ENCODE results near the gene IFIT1B. TPM values are rescaled to one million over a fixed set of nuclear protein-coding genes. Genes with fewer than 3 reads are reported as not detected.
"Not testable (repeated sequence)": the region's sequence is repeated elsewhere in the genome, so short reads cannot be mapped to it uniquely, and the experiment has no call there.

Gene IFIT1B
- total RNA-seq, 2 donors from 2014 or later, result not detected

- no peak overlapping the region for H3K27ac Mint-ChIP-seq
- H3K27me3 Mint-ChIP-seq, result no peaks in the 10 kb centered on the region
- H3K4me1 Mint-ChIP-seq, result no peaks in the 10 kb centered on the region
- no peaks in the 10 kb centered on the region for H3K9me3 Mint-ChIP-seq
- H3K36me3 Mint-ChIP-seq (ENCODE audit: low read depth), result no peaks in the 10 kb centered on the region
- H3K4me3 Mint-ChIP-seq, result no peak overlapping the region
- ATAC-seq (replicated peaks), result no peak
Observed at GRCh38 chr10:89384474-89385340, 6.9 kb downstream of the IFIT1B start.

GRCh38 chr10:89388806-89389205 lies 10.9 kb downstream of the IFIT1B start:
- Mint-ChIP-seq H3K4me1 (peaks cover 8% of the 10 kb centered on the region), H3K27ac (no peak overlapping the region), H3K27me3 (no peaks in the 10 kb centered on the region)

GRCh38 chr10:89389254-89389653 lies 11.4 kb downstream of the IFIT1B start:
- no peak overlapping the region for H3K4me3 Mint-ChIP-seq
- H3K27me3 Mint-ChIP-seq, result no peaks in the 10 kb centered on the region
- H3K27ac Mint-ChIP-seq, result no peak overlapping the region
- peaks cover 8% of the 10 kb centered on the region for H3K4me1 Mint-ChIP-seq
- H3K9me3 Mint-ChIP-seq, result no peaks in the 10 kb centered on the region
- no peak for ATAC-seq (replicated peaks)
- H3K36me3 Mint-ChIP-seq (ENCODE audit: low read depth), result no peaks in the 10 kb centered on the region

More at GRCh38 chr10:89388806-89389205, 10.9 kb downstream of the IFIT1B start:
- Mint-ChIP-seq H3K9me3 (no peaks in the 10 kb centered on the region), H3K36me3 (ENCODE audit: low read depth) (no peaks in the 10 kb centered on the region), H3K4me3 (no peak overlapping the region)
- ATAC-seq (replicated peaks), result no peak

GRCh38 chr10:89390476-89391225 lies 12.8 kb downstream of the IFIT1B start:
- Mint-ChIP-seq H3K9me3 (no peaks in the 10 kb centered on the region), H3K4me1 (peaks cover 8% of the 10 kb centered on the region), H3K27me3 (no peaks in the 10 kb centered on the region), H3K27ac (no peak overlapping the region), H3K36me3 (ENCODE audit: low read depth) (no peaks in the 10 kb centered on the region), H3K4me3 (no peak overlapping the region)
- ATAC-seq (replicated peaks), result no peak

GRCh38 chr10:89391226-89391576 lies 13.3 kb downstream of the IFIT1B start:
- not testable (repeated sequence) for H3K36me3 Mint-ChIP-seq (ENCODE audit: low read depth); ATAC-seq (replicated peaks); H3K4me1 Mint-ChIP-seq; H3K27ac Mint-ChIP-seq; H3K9me3 Mint-ChIP-seq; H3K4me3 Mint-ChIP-seq; H3K27me3 Mint-ChIP-seq

GRCh38 chr10:89391907-89392756 lies 14.3 kb downstream of the IFIT1B start, which contains the start of gene IFIT1:
Gene IFIT1, plus strand, starts transcription at chr10:89392623. Its CDS starts 90 bp downstream, at chr10:89392713.
- Mint-ChIP-seq H3K27me3 (no peaks in the 10 kb centered on the region), H3K4me1 (peaks cover 8% of the 10 kb centered on the region), H3K9me3 (no peaks in the 10 kb centered on the region), H3K27ac (peak within 1 kb of the TSS; percentile 51), H3K36me3 (ENCODE audit: low read depth) (no peaks in the 10 kb centered on the region), H3K4me3 (peak within 1 kb of the TSS; percentile 78)
- ATAC-seq (replicated peaks), result peak; percentile 84

GRCh38 chr10:89392974-89393373 lies 15.1 kb downstream of the IFIT1B start:
- no peaks in the 10 kb centered on the region for H3K27me3 Mint-ChIP-seq
- peak overlapping the region; percentile 51 for H3K27ac Mint-ChIP-seq
- ATAC-seq (replicated peaks), result peak; percentile 49
- no peaks in the 10 kb centered on the region for H3K9me3 Mint-ChIP-seq
- H3K4me1 Mint-ChIP-seq, result peaks cover 8% of the 10 kb centered on the region
- H3K36me3 Mint-ChIP-seq (ENCODE audit: low read depth), result no peaks in the 10 kb centered on the region
- H3K4me3 Mint-ChIP-seq, result peak overlapping the region; percentile 78

- H3K36me3 Mint-ChIP-seq (ENCODE audit: low read depth), result no peaks in the 10 kb centered on the region
- H3K4me1 Mint-ChIP-seq, result peaks cover 8% of the 10 kb centered on the region
- no peak overlapping the region for H3K4me3 Mint-ChIP-seq
- H3K27ac Mint-ChIP-seq, result no peak overlapping the region
- no peaks in the 10 kb centered on the region for H3K27me3 Mint-ChIP-seq
- H3K9me3 Mint-ChIP-seq, result no peaks in the 10 kb centered on the region
- ATAC-seq (replicated peaks), result no peak
Observed at GRCh38 chr10:89393898-89394297, 16.0 kb downstream of the IFIT1B start.

DNA sequence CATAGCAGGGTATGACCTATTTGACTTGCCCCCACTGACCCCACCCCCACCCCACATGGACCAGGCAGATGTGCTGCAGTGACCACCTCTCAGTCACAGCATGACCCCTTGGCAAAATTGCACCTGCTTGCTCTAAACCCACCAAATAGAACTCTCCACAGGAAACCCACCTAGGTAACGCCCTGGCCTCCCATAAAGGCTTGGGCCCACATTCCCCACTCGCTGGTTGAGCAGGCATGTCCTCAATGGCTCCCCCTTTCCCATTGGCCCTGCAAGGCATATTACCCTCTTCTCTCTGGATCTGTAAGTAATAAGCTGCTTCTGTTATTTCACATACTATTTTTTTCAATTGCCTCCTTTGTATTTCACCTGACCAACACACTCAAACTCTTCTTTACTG lies 17.3 kb downstream of the IFIT1B start:
- Mint-ChIP-seq H3K9me3 (no peaks in the 10 kb centered on the region), H3K36me3 (ENCODE audit: low read depth) (no peaks in the 10 kb centered on the region), H3K27ac (no peak overlapping the region), H3K27me3 (no peaks in the 10 kb centered on the region), H3K4me3 (no peak overlapping the region), H3K4me1 (peaks cover 8% of the 10 kb centered on the region)
- no peak for ATAC-seq (replicated peaks)

- peaks cover 4% of the 10 kb centered on the region for H3K36me3 Mint-ChIP-seq (ENCODE audit: low read depth)
- ATAC-seq (replicated peaks), result no peak
- H3K27ac Mint-ChIP-seq, result no peak overlapping the region
- H3K4me3 Mint-ChIP-seq, result no peak overlapping the region
- H3K27me3 Mint-ChIP-seq, result no peaks in the 10 kb centered on the region
- no peaks in the 10 kb centered on the region for H3K4me1 Mint-ChIP-seq
- H3K9me3 Mint-ChIP-seq, result no peaks in the 10 kb centered on the region
Observed at GRCh38 chr10:89398003-89398749, 20.3 kb downstream of the IFIT1B start.

- ATAC-seq (replicated peaks), result no peak
- no peak overlapping the region for H3K4me3 Mint-ChIP-seq
- H3K27ac Mint-ChIP-seq, result no peak overlapping the region
- peaks cover 11% of the 10 kb centered on the region for H3K36me3 Mint-ChIP-seq (ENCODE audit: low read depth)
- no peaks in the 10 kb centered on the region for H3K9me3 Mint-ChIP-seq
- H3K4me1 Mint-ChIP-seq, result no peaks in the 10 kb centered on the region
- no peaks in the 10 kb centered on the region for H3K27me3 Mint-ChIP-seq
Observed at GRCh38 chr10:89399956-89400355, 22.1 kb downstream of the IFIT1B start.

GRCh38 chr10:89403043-89403442 lies 25.2 kb downstream of the IFIT1B start:
- H3K4me1 Mint-ChIP-seq, result no peaks in the 10 kb centered on the region
- no peak overlapping the region for H3K27ac Mint-ChIP-seq
- no peak overlapping the region for H3K4me3 Mint-ChIP-seq
- no peak for ATAC-seq (replicated peaks)
- peaks cover 11% of the 10 kb centered on the region for H3K36me3 Mint-ChIP-seq (ENCODE audit: low read depth)
- no peaks in the 10 kb centered on the region for H3K27me3 Mint-ChIP-seq
- no peaks in the 10 kb centered on the region for H3K9me3 Mint-ChIP-seq

DNA sequence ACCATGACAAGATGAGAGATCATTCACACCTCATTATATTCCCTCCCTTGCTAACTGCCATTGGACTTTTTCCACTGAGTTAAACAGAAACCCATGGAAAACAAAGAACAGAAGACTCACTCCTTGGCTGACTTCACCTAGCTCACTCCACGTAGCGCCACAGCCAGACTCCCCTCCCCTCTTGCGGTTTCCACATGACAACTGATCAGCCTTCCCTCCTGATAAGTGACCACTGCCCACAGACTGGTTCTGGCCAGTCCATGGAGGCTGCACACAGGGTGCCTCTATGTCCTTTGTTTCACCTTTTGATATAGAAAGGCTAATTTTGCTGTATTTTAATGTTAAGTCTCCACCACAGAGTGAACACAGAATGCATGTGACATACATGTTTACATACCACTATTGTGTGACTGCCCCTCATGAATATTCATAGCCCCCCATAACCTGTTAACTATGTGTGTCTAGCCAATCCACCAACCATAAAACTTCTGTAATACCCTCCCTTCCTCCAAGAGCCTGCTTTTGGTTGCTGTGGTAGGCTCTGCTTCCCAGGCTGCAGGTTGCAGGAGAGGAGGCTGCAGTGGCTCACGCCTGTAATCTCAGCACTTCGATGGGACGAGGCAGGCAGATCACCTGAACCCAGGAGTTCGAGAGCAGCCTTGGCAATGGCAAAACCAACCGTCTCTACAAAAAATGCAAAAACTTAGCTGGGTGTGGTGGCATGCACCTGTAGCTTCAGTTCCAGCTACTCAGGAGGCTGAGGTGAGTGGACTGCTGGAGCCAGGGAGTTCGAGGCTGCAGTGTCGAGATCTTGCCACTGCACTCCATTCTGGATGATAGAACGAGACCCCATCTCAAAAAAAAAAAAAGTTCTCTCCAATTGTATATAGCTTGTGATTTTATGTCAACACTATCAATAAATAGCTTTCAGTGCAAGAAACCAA lies 26.5 kb downstream of the IFIT1B start:
- Mint-ChIP-seq H3K27ac (no peak overlapping the region), H3K4me3 (no peak overlapping the region)

More for the DNA sequence above, 26.5 kb downstream of the IFIT1B start:
- Mint-ChIP-seq H3K36me3 (ENCODE audit: low read depth) (peaks cover 11% of the 10 kb centered on the region), H3K4me1 (no peaks in the 10 kb centered on the region), H3K9me3 (no peaks in the 10 kb centered on the region), H3K27me3 (no peaks in the 10 kb centered on the region)
- ATAC-seq (replicated peaks), result no peak

Data from activated T-helper 17 cell treated with anti-CD3 and anti-CD28 coated beads, Interleukin-2, amount 50 U/mL, for 72 hours (primary cell).